Measurements from ENCODE around the gene ZNF488.

The ZNF488 gene

GRCh38 chr10:47326927-47327330 lies 57.2 kb downstream of the ZNF488 start:
- DNase-seq: no peak

- DNase-seq: no peak
Measured at GRCh38 chr10:47326306-47326926, 57.7 kb downstream of the ZNF488 start.

GRCh38 chr10:47325303-47326291 lies 58.5 kb downstream of the ZNF488 start:
- no peak for DNase-seq

- no peak for DNase-seq
Measured at GRCh38 chr10:47323636-47324296, 60.3 kb downstream of the ZNF488 start.

- DNase-seq: no peak
Measured at GRCh38 chr10:47323087-47323486, 61.0 kb downstream of the ZNF488 start.

- no peak for DNase-seq
Measured at GRCh38 chr10:47322300-47323061, 61.6 kb downstream of the ZNF488 start, which contains the start of gene GDF2. Gene GDF2 (plus strand): TSS chr10:47322454. CDS start chr10:47322669, 215 bp downstream.

GRCh38 chr10:47321521-47322195 lies 62.4 kb downstream of the ZNF488 start:
- DNase-seq: no peak

GRCh38 chr10:47320812-47321211 lies 63.3 kb downstream of the ZNF488 start:
- DNase-seq: no peak

GRCh38 chr10:47319784-47320183 lies 64.3 kb downstream of the ZNF488 start:
- DNase-seq: no peak

- no peak for DNase-seq
Measured at GRCh38 chr10:47318706-47319105, 65.4 kb downstream of the ZNF488 start.

- DNase-seq: no peak
Measured at GRCh38 chr10:47317251-47317650, 66.8 kb downstream of the ZNF488 start.

GRCh38 chr10:47316131-47316530 lies 68.0 kb downstream of the ZNF488 start:
- no peak for DNase-seq

Data from activated CD8-positive, alpha-beta memory T cell treated with anti-CD3 and anti-CD28 coated beads, Interleukin-2, amount 50 U/mL, for 48 hours (primary cell).